WERI-Rb-1 (cell line): Measurements from ENCODE around the gene SFN.
A peak's percentile ranks its signal among the peaks of the same experiment; 100 is the strongest.

Experiments used
- DNase-seq: peaks from one replicate; pipeline ENCODE4 v3.0.0-alpha.2; 2020
- H3K27ac ChIP-seq: fragments of 250-450 bp; sonication (Bioruptor Pico); 2 replicates; pipeline ENCODE4 v1.5.1; 2020; ENCODE audit warnings: mild to moderate bottlenecking, moderate library complexity
- H3K27me3 ChIP-seq: fragments of 250-450 bp; sonication (Bioruptor Pico); 2 replicates; pipeline ENCODE4 v1.5.1; 2021; ENCODE audit warnings: mild to moderate bottlenecking, low read depth, moderate library complexity; ENCODE audit not compliant: insufficient read depth, severe bottlenecking
- H3K36me3 ChIP-seq: fragments of 250-450 bp; sonication (Bioruptor Pico); 2 replicates; pipeline ENCODE4 v1.5.1; 2020; ENCODE audit warnings: mild to moderate bottlenecking, moderate library complexity
- H3K4me3 ChIP-seq: 2 replicates; pipeline ENCODE4 v1.5.1; 2011; ENCODE audit warnings: low read depth, mild to moderate bottlenecking, control low read depth, low read length
- H3K9me3 ChIP-seq: fragments of 250-450 bp; sonication (Bioruptor Pico); 2 replicates; pipeline ENCODE4 v1.5.1; 2021; ENCODE audit warnings: mild to moderate bottlenecking, moderate library complexity; ENCODE audit not compliant: severe bottlenecking
- CTCF ChIP-seq: IDR thresholded peaks from 2 replicates; pipeline ENCODE4 v1.5.1; 2011; ENCODE audit warnings: low read depth, mild to moderate bottlenecking, control low read depth, inconsistent platforms, low read length

SFN gene

GRCh38 chr1:26894263-26894662, 31.3 kb downstream of the SFN start:
- Histone ChIP-seq H3K27ac (no peak overlapping the region), H3K27me3 (no peaks in the 10 kb centered on the region), H3K9me3 (no peaks in the 10 kb centered on the region), H3K36me3 (peaks cover 66% of the 10 kb centered on the region), H3K4me3 (no peak overlapping the region)
- no peak for TF ChIP-seq CTCF
- DNase-seq: no peak

- H3K4me3 ChIP-seq: no peak overlapping the region
- TF ChIP-seq CTCF: no peak
- no peaks in the 10 kb centered on the region for H3K27me3 ChIP-seq
- H3K27ac ChIP-seq: no peak overlapping the region
- peaks cover 54% of the 10 kb centered on the region for H3K36me3 ChIP-seq
- DNase-seq: no peak
- H3K9me3 ChIP-seq: no peaks in the 10 kb centered on the region
Observed at GRCh38 chr1:26897351-26897750, 34.4 kb downstream of the SFN start.

GRCh38 chr1:26900001-26900814, 37.3 kb downstream of the SFN start, which contains the start of gene GPATCH3:
TSS of gene GPATCH3 (minus strand) at chr1:26900467. CDS start at chr1:26900442, 25 bp downstream.
- Histone ChIP-seq H3K36me3 (peaks cover 28% of the 10 kb centered on the region), H3K9me3 (no peaks in the 10 kb centered on the region), H3K4me3 (peak within 1 kb of the TSS; percentile 95), H3K27me3 (no peaks in the 10 kb centered on the region), H3K27ac (peak within 1 kb of the TSS; percentile 86)
- TF ChIP-seq CTCF: no peak
- peak; percentile 92 for DNase-seq

GRCh38 chr1:26900815-26901511, 38.0 kb downstream of the SFN start:
- Histone ChIP-seq H3K4me3 (peak overlapping the region; percentile 95), H3K36me3 (peaks cover 24% of the 10 kb centered on the region), H3K27me3 (no peaks in the 10 kb centered on the region), H3K27ac (peak overlapping the region; percentile 86), H3K9me3 (no peaks in the 10 kb centered on the region)
- DNase-seq: no peak
- no peak for TF ChIP-seq CTCF

GRCh38 chr1:26907071-26907917, 44.3 kb downstream of the SFN start:
- TF ChIP-seq CTCF: no peak
- H3K27ac ChIP-seq: no peak overlapping the region
- H3K4me3 ChIP-seq: no peak overlapping the region
- no peaks in the 10 kb centered on the region for H3K9me3 ChIP-seq
- no peaks in the 10 kb centered on the region for H3K27me3 ChIP-seq
- H3K36me3 ChIP-seq: no peaks in the 10 kb centered on the region
- no peak for DNase-seq
